ENCODE data around the gene DYNC2H1. TPM values are rescaled to one million over a fixed set of nuclear protein-coding genes. Genes with fewer than 3 reads are reported as not detected.

The DYNC2H1 gene, protein sequence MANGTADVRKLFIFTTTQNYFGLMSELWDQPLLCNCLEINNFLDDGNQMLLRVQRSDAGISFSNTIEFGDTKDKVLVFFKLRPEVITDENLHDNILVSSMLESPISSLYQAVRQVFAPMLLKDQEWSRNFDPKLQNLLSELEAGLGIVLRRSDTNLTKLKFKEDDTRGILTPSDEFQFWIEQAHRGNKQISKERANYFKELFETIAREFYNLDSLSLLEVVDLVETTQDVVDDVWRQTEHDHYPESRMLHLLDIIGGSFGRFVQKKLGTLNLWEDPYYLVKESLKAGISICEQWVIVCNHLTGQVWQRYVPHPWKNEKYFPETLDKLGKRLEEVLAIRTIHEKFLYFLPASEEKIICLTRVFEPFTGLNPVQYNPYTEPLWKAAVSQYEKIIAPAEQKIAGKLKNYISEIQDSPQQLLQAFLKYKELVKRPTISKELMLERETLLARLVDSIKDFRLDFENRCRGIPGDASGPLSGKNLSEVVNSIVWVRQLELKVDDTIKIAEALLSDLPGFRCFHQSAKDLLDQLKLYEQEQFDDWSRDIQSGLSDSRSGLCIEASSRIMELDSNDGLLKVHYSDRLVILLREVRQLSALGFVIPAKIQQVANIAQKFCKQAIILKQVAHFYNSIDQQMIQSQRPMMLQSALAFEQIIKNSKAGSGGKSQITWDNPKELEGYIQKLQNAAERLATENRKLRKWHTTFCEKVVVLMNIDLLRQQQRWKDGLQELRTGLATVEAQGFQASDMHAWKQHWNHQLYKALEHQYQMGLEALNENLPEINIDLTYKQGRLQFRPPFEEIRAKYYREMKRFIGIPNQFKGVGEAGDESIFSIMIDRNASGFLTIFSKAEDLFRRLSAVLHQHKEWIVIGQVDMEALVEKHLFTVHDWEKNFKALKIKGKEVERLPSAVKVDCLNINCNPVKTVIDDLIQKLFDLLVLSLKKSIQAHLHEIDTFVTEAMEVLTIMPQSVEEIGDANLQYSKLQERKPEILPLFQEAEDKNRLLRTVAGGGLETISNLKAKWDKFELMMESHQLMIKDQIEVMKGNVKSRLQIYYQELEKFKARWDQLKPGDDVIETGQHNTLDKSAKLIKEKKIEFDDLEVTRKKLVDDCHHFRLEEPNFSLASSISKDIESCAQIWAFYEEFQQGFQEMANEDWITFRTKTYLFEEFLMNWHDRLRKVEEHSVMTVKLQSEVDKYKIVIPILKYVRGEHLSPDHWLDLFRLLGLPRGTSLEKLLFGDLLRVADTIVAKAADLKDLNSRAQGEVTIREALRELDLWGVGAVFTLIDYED (N-terminal part only)
- total RNA-seq = 1 to 10 TPM; 2.2 to 5.9 (median 3.9) TPM
- 1 to 10 TPM; 3.4 to 5.9 TPM for polyA plus RNA-seq
- long read RNA-seq, donor 1, partial matches to known transcripts = 1 of 1 reads
- long read RNA-seq, donor 1, other reads (novel, unspliced or antisense) = 0 of 1 reads
- long read RNA-seq, donor 2, partial matches to known transcripts = 2 of 3 reads
- long read RNA-seq, donor 2, other reads (novel, unspliced or antisense) = 1 of 3 reads
- long read RNA-seq, donor 3, partial matches to known transcripts = 3 of 4 reads
- long read RNA-seq, donor 3, other reads (novel, unspliced or antisense) = 1 of 4 reads

DNA sequence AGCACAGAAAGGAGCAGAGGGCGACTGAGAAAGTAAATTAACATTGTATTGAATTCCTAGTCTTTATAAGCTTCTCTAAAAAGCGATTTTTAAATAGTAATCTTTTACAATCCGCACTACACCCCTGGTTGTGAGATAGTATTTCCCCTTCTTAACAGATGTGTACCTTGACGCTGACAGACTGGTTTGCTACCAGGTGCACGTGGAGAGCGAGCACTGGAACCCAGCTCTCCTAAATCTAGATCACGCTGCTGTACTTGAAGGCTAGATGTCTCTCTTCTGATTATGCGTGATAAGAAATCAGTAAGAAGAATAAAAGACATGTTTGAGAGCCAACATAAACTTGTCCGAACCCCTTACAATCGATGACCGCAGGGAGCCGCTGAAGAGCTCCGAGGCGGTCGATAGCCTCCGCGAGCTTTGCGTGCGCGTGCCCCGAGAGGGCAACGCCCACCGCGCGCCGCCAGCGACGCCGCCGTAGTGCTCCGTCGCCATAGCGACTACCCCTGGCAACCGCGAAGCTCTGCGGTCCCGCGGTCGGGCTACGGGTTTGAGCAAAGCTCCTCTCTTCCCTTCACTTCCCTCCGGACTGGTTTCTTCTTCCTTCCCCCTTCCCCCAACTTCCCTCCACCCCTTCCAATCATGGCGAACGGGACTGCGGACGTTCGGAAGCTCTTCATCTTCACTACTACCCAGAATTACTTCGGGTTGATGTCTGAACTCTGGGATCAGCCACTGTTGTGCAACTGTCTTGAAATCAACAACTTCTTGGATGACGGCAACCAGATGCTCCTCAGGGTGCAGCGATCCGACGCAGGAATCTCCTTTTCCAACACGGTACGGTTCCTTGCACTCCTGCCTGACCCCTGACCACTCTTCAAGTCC, at the start of gene DYNC2H1:
Gene DYNC2H1 (plus strand): TSS at position 494 of the 885 bp plus-strand sequence. CDS start 149 bp downstream, at position 643.
- H3K36me3 ChIP-seq = peaks cover 0 to under 1% (median 0%) of the 10 kb centered on the region in 9 donors
- ATAC-seq (peak; percentile 99 to 100 (median 100)), DNase-seq (peak; percentile 83 to 88)
- TF ChIP-seq, protein P1, sequence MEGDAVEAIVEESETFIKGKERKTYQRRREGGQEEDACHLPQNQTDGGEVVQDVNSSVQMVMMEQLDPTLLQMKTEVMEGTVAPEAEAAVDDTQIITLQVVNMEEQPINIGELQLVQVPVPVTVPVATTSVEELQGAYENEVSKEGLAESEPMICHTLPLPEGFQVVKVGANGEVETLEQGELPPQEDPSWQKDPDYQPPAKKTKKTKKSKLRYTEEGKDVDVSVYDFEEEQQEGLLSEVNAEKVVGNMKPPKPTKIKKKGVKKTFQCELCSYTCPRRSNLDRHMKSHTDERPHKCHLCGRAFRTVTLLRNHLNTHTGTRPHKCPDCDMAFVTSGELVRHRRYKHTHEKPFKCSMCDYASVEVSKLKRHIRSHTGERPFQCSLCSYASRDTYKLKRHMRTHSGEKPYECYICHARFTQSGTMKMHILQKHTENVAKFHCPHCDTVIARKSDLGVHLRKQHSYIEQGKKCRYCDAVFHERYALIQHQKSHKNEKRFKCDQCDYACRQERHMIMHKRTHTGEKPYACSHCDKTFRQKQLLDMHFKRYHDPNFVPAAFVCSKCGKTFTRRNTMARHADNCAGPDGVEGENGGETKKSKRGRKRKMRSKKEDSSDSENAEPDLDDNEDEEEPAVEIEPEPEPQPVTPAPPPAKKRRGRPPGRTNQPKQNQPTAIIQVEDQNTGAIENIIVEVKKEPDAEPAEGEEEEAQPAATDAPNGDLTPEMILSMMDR (IDR thresholded peaks at IDR 0.05) = peak in 8 of 9 donors; percentile 30 to 76 (median 59)
- peaks cover 0 to 18% (median 7%) of the 10 kb centered on the region in 9 donors for H3K4me1 ChIP-seq
- peak within 1 kb of the TSS; percentile 50 to 84 (median 68) for H3K4me3 ChIP-seq
- H3K27ac ChIP-seq = peak within 1 kb of the TSS in 9 of 10 donors; percentile 45 to 74 (median 63)
- 1% methylated on average over 53 of the region's 53 CpGs for WGBS, 2 donors
- intact Hi-C loops (cut with DNase I) = no loop called here
- H3K9me3 ChIP-seq = no peaks in the 10 kb centered on the region
- H3K27me3 ChIP-seq = peaks cover 0 to 8% (median 0%) of the 10 kb centered on the region in 7 donors

DNA sequence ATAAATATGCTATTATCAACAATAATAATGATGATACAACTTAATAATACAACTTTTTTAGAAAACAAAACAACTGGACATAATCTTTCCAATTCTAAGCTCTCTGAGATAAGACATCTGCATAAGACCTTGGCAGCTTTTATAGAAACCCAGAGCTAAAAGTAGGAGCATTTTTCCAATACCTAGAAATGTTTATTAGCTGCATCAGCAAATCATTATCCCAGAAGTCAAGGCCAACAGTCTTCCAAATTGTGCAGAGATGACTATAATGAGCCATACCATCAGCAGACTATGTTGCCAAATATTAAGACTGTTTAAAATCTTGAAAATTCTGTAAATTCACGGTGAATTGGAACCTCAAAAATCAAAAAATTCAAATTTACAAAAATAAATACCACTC, 47.6 kb upstream of the DYNC2H1 start:
- TF ChIP-seq, protein P1 (IDR thresholded peaks at IDR 0.05) = no peak
- 97 to 100% methylated on average over 1 of the region's 1 CpG for WGBS, 2 donors
- H3K9me3 ChIP-seq = no peaks in the 10 kb centered on the region
- no peak overlapping the region for H3K4me3 ChIP-seq
- intact Hi-C loops (cut with DNase I) = no loop called here
- ATAC-seq (no peak), DNase-seq (no peak)
- peaks cover 0 to 83% (median 31%) of the 10 kb centered on the region in 9 donors for H3K36me3 ChIP-seq
- H3K27me3 ChIP-seq = no peaks in the 10 kb centered on the region
- no peak overlapping the region for H3K27ac ChIP-seq
- H3K4me1 ChIP-seq = no peaks in the 10 kb centered on the region

DNA sequence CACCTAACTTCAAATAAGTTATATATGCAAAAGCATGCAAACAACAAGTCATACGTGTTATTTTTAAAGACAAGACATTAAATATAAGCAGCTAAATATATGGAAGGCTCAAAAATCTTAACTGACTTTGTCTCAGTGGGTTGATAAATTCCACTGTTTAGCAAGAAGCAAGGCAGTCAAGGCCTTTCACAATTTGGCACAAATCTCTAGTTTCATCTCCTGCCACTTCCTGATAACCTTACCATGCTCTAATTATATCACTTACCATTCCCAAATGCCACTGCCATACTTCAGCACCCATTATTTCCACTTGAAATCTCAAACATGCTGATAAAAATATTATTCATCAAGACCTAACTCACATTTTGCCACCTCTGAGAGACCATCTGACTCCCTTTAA, 42.1 kb upstream of the DYNC2H1 start:
- H3K36me3 ChIP-seq = peaks cover 0 to 67% (median 16%) of the 10 kb centered on the region in 9 donors
- H3K9me3 ChIP-seq = no peaks in the 10 kb centered on the region
- intact Hi-C loops (cut with DNase I) = no loop called here
- TF ChIP-seq, protein P1 (IDR thresholded peaks at IDR 0.05) = no peak
- no peaks in the 10 kb centered on the region for H3K27me3 ChIP-seq
- no peak for ATAC-seq
- H3K4me3 ChIP-seq = no peak overlapping the region
- H3K4me1 ChIP-seq = peaks cover 0 to 15% (median 0%) of the 10 kb centered on the region in 9 donors
- no peak overlapping the region for H3K27ac ChIP-seq
- WGBS, 2 donors = 83 to 89% methylated on average over 1 of the region's 1 CpG
- no peak for DNase-seq

Measured in heart right ventricle (tissue), 16 donors.